Kidney (tissue), 14 donors: ENCODE measurements around the gene XKR3. TPM values are rescaled to one million over a fixed set of nuclear protein-coding genes. Genes with fewer than 3 reads are reported as not detected.
"Not testable (repeated sequence)": the region's sequence is repeated elsewhere in the genome, so short reads cannot be mapped to it uniquely, and the experiment has no call there.

Source experiments
- DNase-seq, 5 donors: peaks; one replicate each; pipeline ENCODE4 v3.0.0-alpha.2; 2013 to 2020
- FAIRE-seq: peaks from 2 replicates; lab custom pipeline; 2012; peaks lifted over from hg19 to GRCh38; lab: Jason Lieb, UNC
- H3K27ac ChIP-seq, 2 donors: one replicate each; pipeline ENCODE4 v1.7.0; 2013; ENCODE audit warnings: low read depth in 2 of 2, low read length in 2 of 2, inconsistent platforms in 1 of 2
- H3K27me3 ChIP-seq: one replicate; pipeline ENCODE4 v1.7.1; 2013; ENCODE audit warnings: low read length, inconsistent platforms; ENCODE audit not compliant: control insufficient read depth, insufficient read depth
- H3K36me3 ChIP-seq, 3 donors: one replicate each; pipeline versions ENCODE4 v1.7.0 to v1.7.1; 2013; ENCODE audit warnings: low read length in 3 of 3, control low read depth in 1 of 3, inconsistent platforms in 1 of 3; ENCODE audit not compliant: insufficient read depth in 3 of 3, control insufficient read depth in 2 of 3
- H3K4me1 ChIP-seq, 3 donors: one replicate each; pipeline versions ENCODE4 v1.7.0 to v1.7.1; 2013; ENCODE audit warnings: low read length in 3 of 3, inconsistent platforms in 1 of 3, low read depth in 1 of 3; ENCODE audit not compliant: control insufficient read depth in 2 of 3, insufficient read depth in 2 of 3
- H3K4me3 ChIP-seq, 3 donors: one replicate each; pipeline versions ENCODE4 v1.7.0 to v1.8.1; 2013; ENCODE audit warnings: low read length in 3 of 3, control low read depth in 1 of 3, inconsistent platforms in 1 of 3
- H3K9ac ChIP-seq, 3 donors: one replicate each; pipeline versions ENCODE4 v1.7.0 to v1.7.1; 2013; ENCODE audit warnings: low read length in 3 of 3, control low read depth in 1 of 3, inconsistent platforms in 1 of 3
- H3K9me3 ChIP-seq, 3 donors: one replicate each; pipeline versions ENCODE4 v1.7.0 to v1.7.1; 2013; ENCODE audit warnings: low read length in 3 of 3, control low read depth in 1 of 3, inconsistent platforms in 1 of 3; ENCODE audit not compliant: control insufficient read depth in 2 of 3, insufficient read depth in 1 of 3
- CTCF ChIP-seq: IDR thresholded peaks from 3 replicates; pipeline ENCODE4 v1.5.1; 2012; ENCODE audit warnings: mild to moderate bottlenecking, moderate library complexity, borderline replicate concordance; ENCODE audit not compliant: insufficient read depth; ENCODE audit errors: extremely low read depth
- intact Hi-C: fragments of 100-400 bp; cut with DNase I; formaldehyde crosslinking; loops from one replicate; pipeline ENCODE4 v1.11.1; 2022
- polyA plus RNA-seq: library from polyadenylated mRNA; stranded (reverse); fragments of 350-450 nt; fragmentation: Illumina TruSeq; extraction: RNeasy Lipid Tissue Mini Kit (QIAGEN cat#74804); gene quantifications from one replicate; pipeline ENCODE4 v1.2.3, GENCODE V29; 2014; ENCODE audit warnings: low read depth, low replicate concordance; ENCODE audit not compliant: insufficient read depth
- total RNA-seq: library from RNA; stranded (reverse); fragmentation: NEBNext Ultra II Directional; extraction: Animal tissue kit (Norgen Biotek cat#: 25700); gene quantifications from one replicate; pipeline ENCODE4 v1.2.1, GENCODE V29; 2021
- donor health status: control.
- donor health status: control.
- donor health status: control.
- donor health status: control.
- donor health status: control.
- donor health status: DM: yes; HTN: yes; CAD: no.
- donor health status: Normal renal cell carcinoma (clear cell type).

Gene XKR3
- total and polyA plus RNA-seq, 2 donors from 2014 or later = not detected

- DNase-seq (no peak), FAIRE-seq (no peak)
- Histone ChIP-seq H3K9me3 (no peaks in the 10 kb centered on the region), H3K27me3 (no peaks in the 10 kb centered on the region), H3K4me3 (no peak overlapping the region), H3K27ac (no peak overlapping the region), H3K36me3 (no peaks in the 10 kb centered on the region), H3K4me1 (no peaks in the 10 kb centered on the region), H3K9ac (no peak overlapping the region)
- TF ChIP-seq CTCF = no peak
- intact Hi-C loops = no loop called here
These were observed 29.4 kb upstream of the XKR3 start for GRCh38 chr22:16854631-16855030.

- FAIRE-seq, H3K36me3 ChIP-seq, H3K4me1 ChIP-seq, H3K4me3 ChIP-seq, H3K27me3 ChIP-seq, intact Hi-C loops, DNase-seq, H3K27ac ChIP-seq, H3K9me3 ChIP-seq, H3K9ac ChIP-seq: not testable (repeated sequence)
These were observed 26.2 kb upstream of the XKR3 start for GRCh38 chr22:16851268-16851996.

- no peak overlapping the region for H3K9ac ChIP-seq
- H3K36me3 ChIP-seq = no peaks in the 10 kb centered on the region
- H3K27me3 ChIP-seq = no peaks in the 10 kb centered on the region
- no peak for TF ChIP-seq CTCF
- FAIRE-seq (no peak), DNase-seq (no peak)
- no peak overlapping the region for H3K27ac ChIP-seq
- intact Hi-C loops = no loop called here
- H3K4me1 ChIP-seq = no peaks in the 10 kb centered on the region
- no peak overlapping the region for H3K4me3 ChIP-seq
- no peaks in the 10 kb centered on the region for H3K9me3 ChIP-seq
These were observed 22.1 kb upstream of the XKR3 start for GRCh38 chr22:16847271-16847670.

GRCh38 chr22:16845881-16846280 is 20.7 kb upstream of the XKR3 start:
- no peak overlapping the region for H3K9ac ChIP-seq
- H3K36me3 ChIP-seq = no peaks in the 10 kb centered on the region
- no peak overlapping the region for H3K4me3 ChIP-seq
- H3K4me1 ChIP-seq = no peaks in the 10 kb centered on the region
- no peaks in the 10 kb centered on the region for H3K27me3 ChIP-seq
- no peak for FAIRE-seq
- no peak for DNase-seq
- TF ChIP-seq CTCF = no peak
- no peaks in the 10 kb centered on the region for H3K9me3 ChIP-seq
- no peak overlapping the region for H3K27ac ChIP-seq
- intact Hi-C loops = no loop called here
